Measurements from ENCODE around the gene NFATC2.
"Not testable (repeated sequence)": the region's sequence is repeated elsewhere in the genome, so short reads cannot be mapped to it uniquely, and the experiment has no call there.

Gene NFATC2

GRCh38 chr20:51540074-51540473 lies 2.4 kb downstream of the NFATC2 start:
- not testable (repeated sequence) for DNase-seq (ENCODE audit: low spot score)

DNA sequence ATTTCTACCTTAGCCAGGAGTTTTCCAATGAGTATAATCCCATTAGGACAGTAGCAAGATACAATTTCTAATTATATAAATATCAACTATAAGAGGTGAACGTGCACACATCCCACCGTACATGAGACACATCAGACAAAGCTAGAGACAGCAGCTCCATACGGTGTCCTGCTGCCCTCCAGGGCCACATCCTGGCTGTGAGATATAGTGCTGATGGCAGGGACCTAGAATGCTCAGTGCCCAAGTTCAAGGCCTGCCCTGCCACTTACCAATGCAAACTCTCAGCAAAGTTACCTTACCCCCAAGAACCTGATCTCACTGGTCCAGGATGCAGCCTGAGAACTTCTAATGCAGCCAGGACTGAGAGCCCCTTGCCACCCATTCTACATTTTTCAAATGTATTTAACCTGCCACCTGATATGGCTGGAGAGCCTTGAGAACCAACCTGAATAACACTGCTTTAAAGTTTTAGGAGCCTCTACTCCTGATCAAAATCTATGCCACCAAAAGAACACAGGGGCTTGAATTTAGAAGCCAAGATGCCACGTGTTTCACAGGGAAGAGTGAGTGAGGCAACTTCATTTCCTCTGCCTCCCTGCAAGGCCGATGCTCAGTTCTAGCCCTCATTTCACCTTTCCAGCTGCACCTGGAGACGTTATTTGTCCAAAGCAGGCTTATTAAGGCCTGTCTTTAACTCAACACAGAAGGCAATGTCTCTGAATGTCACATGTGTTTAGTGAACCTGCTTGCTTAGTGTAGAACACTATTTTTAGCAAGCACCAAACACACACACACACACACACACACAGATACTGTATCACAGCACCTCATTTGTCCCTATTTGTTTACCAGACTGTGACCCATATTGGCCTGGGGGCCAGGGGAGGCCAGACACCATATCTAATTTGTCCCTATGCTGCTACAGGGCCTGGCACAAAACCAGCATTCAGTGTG lies 6.1 kb downstream of the NFATC2 start:
- no peak for DNase-seq (ENCODE audit: low spot score)

GRCh38 chr20:51535674-51536073 lies 6.8 kb downstream of the NFATC2 start:
- DNase-seq (ENCODE audit: low spot score) = no peak

DNA sequence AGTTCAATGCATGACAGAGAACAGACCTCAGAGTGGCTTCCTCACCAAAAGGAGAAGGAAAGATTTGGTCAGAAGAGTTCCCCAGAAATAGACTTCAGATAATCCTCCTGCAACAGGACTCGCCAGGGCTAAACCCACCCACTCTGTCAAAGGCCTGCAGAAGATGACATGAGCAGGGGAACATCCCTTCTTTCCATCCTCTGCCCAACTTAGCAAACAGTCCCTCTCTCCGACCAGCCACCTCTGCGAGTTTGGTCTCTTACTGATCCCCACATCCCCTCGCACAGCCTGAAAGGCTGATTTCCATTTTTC lies 7.5 kb downstream of the NFATC2 start:
- no peak for DNase-seq (ENCODE audit: low spot score)

DNA sequence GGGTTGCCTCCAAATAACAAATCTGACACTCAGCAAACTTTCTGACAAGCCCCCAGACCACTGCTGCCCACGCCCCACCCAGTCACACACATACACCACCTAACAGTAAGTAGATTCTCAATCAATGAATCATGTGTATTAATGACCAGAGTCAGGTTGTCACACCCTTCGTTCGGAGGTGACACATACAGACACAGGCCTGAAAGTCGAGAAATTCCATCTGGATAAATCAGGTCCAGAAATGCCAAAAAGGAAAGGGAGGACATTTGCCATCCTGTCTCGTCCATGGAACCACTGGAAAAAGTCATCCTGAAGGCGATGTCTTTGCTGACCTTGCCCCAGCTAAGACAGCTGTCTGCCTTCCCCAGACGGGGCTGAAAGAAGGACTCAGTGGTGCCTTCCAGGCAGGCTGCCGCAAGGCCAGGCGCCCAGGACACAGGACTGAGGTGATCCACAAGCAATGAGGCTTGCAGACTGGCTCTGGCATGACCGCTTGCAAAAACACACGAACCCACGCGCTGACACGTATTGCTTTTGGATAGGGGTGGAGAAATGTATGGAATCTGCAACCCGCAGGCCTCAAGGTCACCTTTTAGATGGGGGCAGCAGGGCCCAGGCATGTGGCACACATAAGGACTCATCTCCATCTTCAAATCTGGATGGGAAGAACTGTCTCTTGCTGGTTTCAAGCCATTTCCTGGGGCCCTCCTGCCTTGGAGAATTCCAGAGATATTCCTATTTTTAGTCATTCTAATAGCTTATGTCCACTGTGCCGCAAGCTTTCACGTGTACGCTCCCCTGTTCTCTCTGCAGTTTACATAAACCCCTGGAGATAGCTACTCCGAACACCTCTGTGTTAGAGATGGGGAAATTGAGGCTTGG lies 9.0 kb downstream of the NFATC2 start:
- DNase-seq (ENCODE audit: low spot score) = peak; percentile 90

- DNase-seq (ENCODE audit: low spot score) = peak; percentile 44
Measured at GRCh38 chr20:51532577-51533191, 9.8 kb downstream of the NFATC2 start.

DNA sequence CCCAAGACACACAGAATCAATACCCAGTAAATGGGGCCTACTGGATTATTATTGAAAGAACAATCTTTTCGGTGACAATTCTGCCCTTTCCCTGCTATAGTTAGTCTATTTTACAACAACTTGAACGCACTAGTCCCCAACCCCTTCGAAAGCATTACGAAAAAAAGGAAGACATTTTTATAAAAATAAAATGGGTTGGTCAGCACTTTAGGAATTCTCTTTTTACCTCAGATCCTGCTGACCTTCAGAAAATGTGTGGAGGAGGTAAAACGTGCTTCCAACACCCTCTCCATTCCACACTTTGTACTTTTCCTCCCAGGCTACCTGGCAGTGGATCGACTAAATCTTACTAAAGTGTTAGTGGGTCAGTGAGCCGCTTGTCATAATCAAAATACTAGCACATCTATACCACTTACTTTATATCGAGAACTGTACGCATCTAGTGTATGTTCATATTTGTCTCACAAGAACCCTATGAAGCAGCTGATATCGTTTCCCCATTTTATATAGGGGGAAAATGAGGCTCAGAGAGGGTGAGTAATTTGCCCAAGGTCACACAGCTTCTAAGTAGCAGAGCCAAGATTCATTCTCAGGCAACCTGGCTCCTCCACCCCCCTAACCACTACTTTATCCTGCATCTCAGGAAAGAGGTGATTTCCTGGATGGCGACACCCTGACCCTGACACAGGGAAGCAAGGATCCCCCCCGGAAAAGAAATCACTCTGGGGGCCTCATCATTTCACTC lies 10.6 kb downstream of the NFATC2 start:
- no peak for DNase-seq (ENCODE audit: low spot score)

DNA sequence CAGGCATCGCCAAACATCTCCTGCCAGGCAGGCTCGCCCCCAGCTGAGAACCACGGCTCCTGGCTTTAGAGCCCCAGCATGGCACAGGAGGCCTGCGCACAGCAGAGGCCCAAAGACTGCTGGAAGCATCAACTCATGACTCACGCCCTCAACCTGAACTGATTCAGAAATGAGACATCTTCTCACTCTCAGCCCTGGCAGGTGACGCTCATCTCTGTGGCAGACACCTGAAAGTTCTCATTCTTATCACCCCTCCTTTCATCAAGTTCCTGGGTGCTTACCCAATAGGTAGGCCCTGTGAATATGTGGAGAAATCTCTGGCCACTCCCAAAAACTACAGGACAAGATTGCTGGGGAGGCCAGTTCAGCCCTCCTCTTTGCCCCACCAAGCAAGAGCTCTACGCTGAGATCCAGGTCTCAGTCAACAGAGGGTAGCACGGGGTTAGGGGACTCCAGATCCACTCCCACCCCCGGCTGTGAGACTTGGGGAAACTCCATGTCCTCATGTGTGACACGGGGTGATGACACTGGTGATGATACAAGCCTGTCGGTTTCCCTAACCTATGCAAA lies 11.3 kb downstream of the NFATC2 start:
- peak; percentile 95 for DNase-seq (ENCODE audit: low spot score)

DNA sequence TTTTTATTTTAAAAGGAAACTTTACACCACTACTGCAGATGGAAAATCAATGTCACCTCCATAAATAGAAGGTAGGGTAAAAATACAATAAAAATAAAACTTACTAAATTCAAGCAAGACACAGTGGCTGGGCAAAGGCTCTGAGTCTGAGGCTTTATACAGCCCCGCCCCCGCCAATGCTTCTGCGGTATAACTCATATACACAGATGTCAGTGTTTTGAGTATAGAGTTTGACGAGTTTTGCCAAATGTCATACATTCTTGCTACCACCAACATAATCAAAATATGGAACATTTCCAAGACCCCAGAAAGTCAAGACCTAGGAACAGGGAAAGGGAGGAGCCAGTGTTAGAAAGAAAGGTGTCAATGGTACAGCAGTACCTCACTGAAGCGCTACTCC lies 12.8 kb downstream of the NFATC2 start:
- DNase-seq (ENCODE audit: low spot score) = no peak

- no peak for DNase-seq (ENCODE audit: low spot score)
Measured at GRCh38 chr20:51529081-51529681, 13.3 kb downstream of the NFATC2 start.

GRCh38 chr20:51528263-51529027 lies 14.1 kb downstream of the NFATC2 start:
- DNase-seq (ENCODE audit: low spot score) = no peak

- DNase-seq (ENCODE audit: low spot score) = no peak
Measured at GRCh38 chr20:51526754-51527153, 15.8 kb downstream of the NFATC2 start.

GRCh38 chr20:51526106-51526470 lies 16.4 kb downstream of the NFATC2 start:
- no peak for DNase-seq (ENCODE audit: low spot score)

DNA sequence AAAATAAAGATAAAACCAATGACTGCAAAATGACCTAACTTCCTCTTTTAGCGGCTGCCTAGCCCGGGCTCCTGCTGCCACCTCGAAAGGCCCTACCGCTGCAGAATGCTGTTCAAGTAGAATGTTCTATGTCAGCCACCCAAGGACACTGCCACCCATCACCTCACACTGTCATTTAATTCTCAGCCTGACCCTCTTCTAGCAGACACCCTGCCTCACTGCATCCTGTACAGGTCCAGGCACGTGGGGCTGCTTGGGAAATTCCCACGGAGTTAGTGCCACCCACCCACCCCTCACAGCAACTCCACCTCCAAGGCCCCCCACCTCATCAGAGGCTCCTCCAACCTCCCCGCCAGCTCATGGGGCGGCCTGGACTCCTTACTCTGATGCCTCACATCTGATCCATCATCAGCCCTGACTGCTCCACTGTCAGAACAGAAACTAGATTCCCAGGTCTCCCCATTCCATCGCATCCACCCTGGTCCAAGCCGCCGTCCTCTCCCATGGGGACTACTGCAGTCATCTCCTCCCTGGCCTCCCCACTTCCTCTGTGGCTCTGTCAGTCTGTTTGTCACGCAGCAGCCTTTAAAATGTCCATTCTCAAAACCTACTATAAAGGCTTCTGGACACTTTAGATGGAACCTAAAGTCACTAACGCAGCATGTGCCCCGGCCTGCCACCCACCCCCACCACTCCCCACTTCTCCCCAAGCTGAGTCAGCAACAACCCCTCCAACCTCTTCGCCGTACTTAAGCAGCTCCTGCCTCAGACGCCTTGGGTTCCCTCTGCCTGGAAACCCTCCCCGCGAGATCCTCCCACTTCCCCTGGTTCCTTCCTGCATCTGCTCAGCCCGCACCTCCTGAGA lies 17.0 kb downstream of the NFATC2 start:
- DNase-seq (ENCODE audit: low spot score) = no peak

GRCh38 chr20:51523276-51524013 lies 19.1 kb downstream of the NFATC2 start:
- DNase-seq (ENCODE audit: low spot score) = no peak

DNA sequence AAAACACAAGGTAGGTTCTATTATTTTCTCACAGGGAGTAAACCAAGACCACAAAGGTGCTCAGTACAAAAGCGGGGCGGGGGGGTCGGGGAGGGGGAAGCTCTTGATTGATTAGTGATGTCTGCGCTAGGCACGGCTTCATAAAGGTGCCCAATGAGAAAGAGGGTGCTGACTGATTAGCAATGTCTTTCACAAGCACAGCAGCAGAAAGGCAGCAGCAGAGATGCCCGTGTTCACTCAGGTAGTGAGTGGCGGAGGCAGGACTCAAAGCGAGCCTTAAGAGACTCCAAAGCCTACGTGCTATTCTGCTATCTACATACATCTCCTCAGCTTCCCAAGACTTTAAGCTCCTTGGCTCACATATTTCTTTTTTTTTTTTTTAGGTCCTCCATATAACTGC lies 20.3 kb downstream of the NFATC2 start:
- DNase-seq (ENCODE audit: low spot score) = no peak

DNA sequence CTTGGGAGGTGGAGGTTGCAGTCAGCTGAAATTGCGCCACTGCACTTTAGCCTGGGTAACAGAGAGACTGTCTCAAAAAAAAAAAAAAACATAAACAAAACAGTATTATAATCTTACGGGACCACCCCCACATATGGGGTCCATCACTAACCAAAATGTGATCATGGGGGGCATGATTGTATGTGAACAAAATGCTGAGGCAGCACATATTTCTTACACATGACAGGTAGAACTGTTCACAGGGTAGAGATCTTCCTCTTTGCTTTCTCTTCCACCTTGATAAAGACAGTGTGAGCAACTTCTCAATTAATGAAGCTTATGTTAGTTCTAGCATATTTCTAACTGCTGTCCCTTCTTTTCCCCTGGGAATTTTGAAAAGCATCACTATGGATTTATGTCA lies 24.7 kb downstream of the NFATC2 start:
- no peak for DNase-seq (ENCODE audit: low spot score)

GRCh38 chr20:51516855-51517254 lies 25.7 kb downstream of the NFATC2 start:
- no peak for DNase-seq (ENCODE audit: low spot score)

- no peak for DNase-seq (ENCODE audit: low spot score)
Measured at GRCh38 chr20:51514836-51515235, 27.7 kb downstream of the NFATC2 start.

Measured in kidney tubule cell (primary cell).